HepG2 (cell line): ENCODE data around the gene ZNF440. TPM values are rescaled to one million over a fixed set of nuclear protein-coding genes. Genes with fewer than 3 reads are reported as not detected.

Experiments used
- ATF2 ChIP-seq: sonication (generic); formaldehyde crosslinking; IDR thresholded peaks from 2 replicates; pipeline ENCODE4 v1.4.0; 2020; ENCODE audit warnings: missing genetic modification reagents
- CSRNP1 ChIP-seq: sonication (generic); formaldehyde crosslinking; IDR thresholded peaks from 2 replicates; pipeline ENCODE4 v1.8.1; 2023; ENCODE audit warnings: mild to moderate bottlenecking, missing genetic modification reagents
- ETS1 ChIP-seq: sonication (generic); formaldehyde crosslinking; IDR thresholded peaks from 2 replicates; pipeline ENCODE4 v1.4.0; 2020; ENCODE audit warnings: missing genetic modification reagents
- HOXA9 ChIP-seq: sonication (generic); formaldehyde crosslinking; IDR thresholded peaks from 2 replicates; pipeline ENCODE4 v1.8.1; 2022; ENCODE audit warnings: missing genetic modification reagents, mild to moderate bottlenecking, moderate library complexity, borderline replicate concordance
- KDM4B ChIP-seq: sonication (generic); formaldehyde crosslinking; IDR thresholded peaks from 2 replicates; pipeline ENCODE4 v1.4.0; 2020; ENCODE audit warnings: missing genetic modification reagents
- MEIS1 ChIP-seq: sonication (generic); formaldehyde crosslinking; IDR thresholded peaks from 2 replicates; pipeline ENCODE4 v1.9.0; 2021; ENCODE audit warnings: mild to moderate bottlenecking, missing genetic modification reagents, moderate library complexity, borderline replicate concordance
- MIXL1 ChIP-seq: IDR thresholded peaks from 2 replicates; pipeline ENCODE4 v1.6.1; 2016
- MTF2 ChIP-seq: sonication (generic); formaldehyde crosslinking; IDR thresholded peaks from 2 replicates; pipeline ENCODE4 v1.5.0; 2020; ENCODE audit warnings: missing genetic modification reagents, borderline replicate concordance
- POLR2G ChIP-seq: fragments of 200-400 bp; formaldehyde crosslinking; IDR thresholded peaks from 2 replicates; pipeline ENCODE4 v1.6.1; 2018; ENCODE audit warnings: mild to moderate bottlenecking, low read depth, low read length, moderate library complexity
- SAFB2 ChIP-seq: sonication (generic); formaldehyde crosslinking; IDR thresholded peaks from 2 replicates; pipeline ENCODE4 v1.5.1; 2020; ENCODE audit warnings: missing genetic modification reagents, low read depth, mild to moderate bottlenecking, borderline replicate concordance
- UBTF ChIP-seq: sonication (generic); formaldehyde crosslinking; IDR thresholded peaks from 2 replicates; pipeline ENCODE4 v1.4.0; 2020; ENCODE audit warnings: mild to moderate bottlenecking, missing genetic modification reagents
- ZNF547 ChIP-seq: sonication (generic); formaldehyde crosslinking; IDR thresholded peaks from 2 replicates; pipeline ENCODE4 v1.5.1; 2020; ENCODE audit warnings: mild to moderate bottlenecking, missing genetic modification reagents
- ZNF609 ChIP-seq: sonication (generic); formaldehyde crosslinking; IDR thresholded peaks from 2 replicates; pipeline ENCODE4 v1.4.0; 2020; ENCODE audit warnings: mild to moderate bottlenecking, missing genetic modification reagents, borderline replicate concordance
- ZNF746 ChIP-seq: sonication (generic); formaldehyde crosslinking; IDR thresholded peaks from 2 replicates; pipeline ENCODE4 v1.8.0; 2022; ENCODE audit warnings: mild to moderate bottlenecking, missing genetic modification reagents
- ZNF761 ChIP-seq: sonication (generic); formaldehyde crosslinking; conservative IDR thresholded peaks from 2 replicates; pipeline ENCODE4 v1.4.0; 2020; ENCODE audit warnings: mild to moderate bottlenecking, missing genetic modification reagents
- polyA plus RNA-seq, 8 experiments: library from polyadenylated mRNA; depleted of rRNA in 3 of 8; stranded (reverse) in 7 of 8; unstranded in 1 of 8; fragments of >200 nt; fragmentation: Illumina TruSeq in 4 of 8; extraction: Trizol in 4 of 8; gene quantifications; 2 replicates each; pipeline versions ENCODE4 v1.2.1 to v1.2.3, GENCODE V29; 2011 to 2016; ENCODE audit warnings: low read depth in 4 of 8, missing spikeins in 1 of 8, mixed read lengths in 1 of 8; ENCODE audit not compliant: insufficient read depth in 1 of 8
- total RNA-seq, 5 experiments: library from RNA; depleted of rRNA; stranded (reverse); fragments of >200 nt; fragmentation: Illumina TruSeq; extraction: Trizol; gene quantifications; 2 replicates each; pipeline ENCODE4 v1.2.3, GENCODE V29; 2016; ENCODE audit warnings: low read depth in 1 of 5

The ZNF440 gene
- total and polyA plus RNA-seq, 2 of the 13 experiments (the other 11 are each of a cell fraction or from before 2014, with no cell fraction given) = 2.7 to 12.4 TPM

GRCh38 chr19:11766597-11767591 lies 47.2 kb upstream of the ZNF440 start, which contains the start of gene ZNF441 (continued):
- TF ChIP-seq UBTF (CRISPR knock-in tag) = peak; percentile 76; the same call in 1 of the 2 replicates
- TF ChIP-seq ZNF547 (CRISPR knock-in tag) = peak; percentile 66; the same call in 1 of the 2 replicates
- TF ChIP-seq KDM4B (CRISPR knock-in tag) = no peak
- TF ChIP-seq ZNF746 (CRISPR knock-in tag) = no peak
- no peak for TF ChIP-seq ETS1 (CRISPR knock-in tag)
- TF ChIP-seq ZNF761 (CRISPR knock-in tag) = peak; percentile 23; the same call in 1 of the 2 replicates
- 0 out of 2 replicates have a peak, but pooled peaks have one; percentile 77 for TF ChIP-seq MTF2
- peak; percentile 92 for TF ChIP-seq MEIS1 (CRISPR knock-in tag)
- peak; percentile 24; the same call in 1 of the 2 replicates for TF ChIP-seq ZNF609 (CRISPR knock-in tag)
- TF ChIP-seq POLR2G = peak; percentile 86
- TF ChIP-seq HOXA9 (CRISPR knock-in tag) = no peak
- TF ChIP-seq CSRNP1 = peak; percentile 62; the same call in 1 of the 2 replicates
- TF ChIP-seq ATF2 (CRISPR knock-in tag) = peak; percentile 71
- TF ChIP-seq MIXL1 = 0 out of 2 replicates have a peak, but pooled peaks have one; percentile 18
- TF ChIP-seq SAFB2 (CRISPR knock-in tag) = 0 out of 2 replicates have a peak, but pooled peaks have one; percentile 92
